Activated naive CD4-positive, alpha-beta T cell treated with anti-CD3 and anti-CD28 coated beads, Interleukin-2, amount 50 U/mL, for 72 hours (primary cell): ENCODE measurements around the gene SLC36A3. TPM values are rescaled to one million over a fixed set of nuclear protein-coding genes. Genes with fewer than 3 reads are reported as not detected.
"Not testable (repeated sequence)": the region's sequence is repeated elsewhere in the genome, so short reads cannot be mapped to it uniquely, and the experiment has no call there.

Source experiments
- ATAC-seq, 2 donors: fragments of 150-1000 bp; cut with Tn5 transposase; 2 replicates each; pipeline ENCODE4 v1.10.0; 2021; ENCODE audit warnings: mild to moderate bottlenecking in 2 of 2, moderate library complexity in 2 of 2
- DNase-seq, 2 donors: peaks; one replicate each; pipeline ENCODE4 v3.0.0; 2021 to 2022; ENCODE audit warnings: low spot score in 2 of 2
- H3K27ac Mint-ChIP-seq, 2 donors: one replicate each; pipeline ENCODE4 v1.8.0; 2022; ENCODE audit warnings: mild to moderate bottlenecking in 2 of 2, mixed read lengths in 2 of 2
- H3K36me3 Mint-ChIP-seq, 2 donors: one replicate each; pipeline ENCODE4 v1.8.0; 2022; ENCODE audit warnings: mixed read lengths in 2 of 2
- H3K9me3 Mint-ChIP-seq, 2 donors: one replicate each; pipeline ENCODE4 v1.8.0; 2022; ENCODE audit warnings: mixed read lengths in 2 of 2
- total RNA-seq, 2 donors: library from RNA; stranded (reverse); gene quantifications; one replicate each; pipeline ENCODE4 v1.2.3, GENCODE V29; 2022

The SLC36A3 gene
- total RNA-seq, 2 donors from 2014 or later = not detected

GRCh38 chr5:151254556-151254955 is 49.0 kb downstream of the SLC36A3 start:
- no peak for ATAC-seq
- no peak for DNase-seq
- H3K36me3 Mint-ChIP-seq = peaks cover 0 to 15% of the 10 kb centered on the region in 2 donors
- peaks cover 0 to 5% of the 10 kb centered on the region in 2 donors for H3K9me3 Mint-ChIP-seq
- H3K27ac Mint-ChIP-seq = no peak overlapping the region

GRCh38 chr5:151253605-151253950 is 50.0 kb downstream of the SLC36A3 start:
- peaks cover 0 to 15% of the 10 kb centered on the region in 2 donors for H3K36me3 Mint-ChIP-seq
- peaks cover 0 to 5% of the 10 kb centered on the region in 2 donors for H3K9me3 Mint-ChIP-seq
- H3K27ac Mint-ChIP-seq = peak overlapping the region; percentile 52 to 83
- ATAC-seq (no peak), DNase-seq (no peak)

- H3K36me3 Mint-ChIP-seq = peaks cover 0 to 15% of the 10 kb centered on the region in 2 donors
- peaks cover 0 to 5% of the 10 kb centered on the region in 2 donors for H3K9me3 Mint-ChIP-seq
- H3K27ac Mint-ChIP-seq = peak within 1 kb of the TSS; percentile 52 to 88
- peak; percentile 98 to 99 for DNase-seq
- peak; percentile 89 to 93 for ATAC-seq
These were observed 50.6 kb downstream of the SLC36A3 start, which contains the start of gene GM2A for GRCh38 chr5:151252762-151253604. TSS of gene GM2A (plus strand) at chr5:151253185. CDS start at chr5:151253217, 32 bp downstream.

- no peak for DNase-seq
These were observed 51.9 kb downstream of the SLC36A3 start for GRCh38 chr5:151251621-151252020.

GRCh38 chr5:151251001-151251551 is 52.5 kb downstream of the SLC36A3 start:
- Mint-ChIP-seq H3K36me3 (peaks cover 0 to 15% of the 10 kb centered on the region in 2 donors), H3K27ac (peak overlapping the region in 1 of 2 donors; percentile 52), H3K9me3 (peaks cover 0 to 5% of the 10 kb centered on the region in 2 donors)
- DNase-seq (no peak), ATAC-seq (peak in 1 of 2 donors; percentile 17)

More at GRCh38 chr5:151251621-151252020, 51.9 kb downstream of the SLC36A3 start:
- H3K9me3 Mint-ChIP-seq = peaks cover 0 to 5% of the 10 kb centered on the region in 2 donors
- H3K36me3 Mint-ChIP-seq = peaks cover 0 to 15% of the 10 kb centered on the region in 2 donors
- peak overlapping the region in 1 of 2 donors; percentile 52 for H3K27ac Mint-ChIP-seq
- no peak for ATAC-seq

- peaks cover 0 to 15% of the 10 kb centered on the region in 2 donors for H3K36me3 Mint-ChIP-seq
- no peak for ATAC-seq
These were observed 53.1 kb downstream of the SLC36A3 start for GRCh38 chr5:151250346-151251000.

GRCh38 chr5:151249281-151249680 is 54.3 kb downstream of the SLC36A3 start:
- DNase-seq (no peak), ATAC-seq (no peak)
- peaks cover 0 to 15% of the 10 kb centered on the region in 2 donors for H3K36me3 Mint-ChIP-seq
- H3K9me3 Mint-ChIP-seq = peaks cover 0 to 5% of the 10 kb centered on the region in 2 donors
- H3K27ac Mint-ChIP-seq = no peak overlapping the region

More at GRCh38 chr5:151250346-151251000, 53.1 kb downstream of the SLC36A3 start:
- no peak for DNase-seq
- Mint-ChIP-seq H3K27ac (peak overlapping the region; percentile 1 to 52), H3K9me3 (peaks cover 0 to 5% of the 10 kb centered on the region in 2 donors)

GRCh38 chr5:151248651-151249050 is 54.9 kb downstream of the SLC36A3 start:
- peaks cover 0 to 5% of the 10 kb centered on the region in 2 donors for H3K9me3 Mint-ChIP-seq
- H3K36me3 Mint-ChIP-seq = peaks cover 0 to 11% of the 10 kb centered on the region in 2 donors
- ATAC-seq (no peak), DNase-seq (no peak)
- H3K27ac Mint-ChIP-seq = no peak overlapping the region

- Mint-ChIP-seq H3K9me3 (peaks cover 0 to 5% of the 10 kb centered on the region in 2 donors), H3K27ac (no peak overlapping the region), H3K36me3 (peaks cover 0 to 7% of the 10 kb centered on the region in 2 donors)
- ATAC-seq (peak in 1 of 2 donors; percentile 19), DNase-seq (no peak)
These were observed 57.8 kb downstream of the SLC36A3 start for GRCh38 chr5:151245680-151246219.

- Mint-ChIP-seq H3K27ac (peak overlapping the region in 1 of 2 donors; percentile 45), H3K9me3 (no peaks in the 10 kb centered on the region), H3K36me3 (no peaks in the 10 kb centered on the region)
- peak; percentile 8 to 28 for ATAC-seq
- DNase-seq = no peak
These were observed 59.4 kb downstream of the SLC36A3 start for GRCh38 chr5:151244206-151244605.

GRCh38 chr5:151243564-151243963 is 60.0 kb downstream of the SLC36A3 start:
- peak overlapping the region in 1 of 2 donors; percentile 84 for H3K27ac Mint-ChIP-seq
- ATAC-seq = peak; percentile 33 to 85
- no peaks in the 10 kb centered on the region for H3K9me3 Mint-ChIP-seq
- H3K36me3 Mint-ChIP-seq = no peaks in the 10 kb centered on the region
- DNase-seq = no peak

GRCh38 chr5:151243127-151243526 is 60.4 kb downstream of the SLC36A3 start:
- no peak for ATAC-seq
- H3K9me3 Mint-ChIP-seq = no peaks in the 10 kb centered on the region
- no peak for DNase-seq
- H3K36me3 Mint-ChIP-seq = no peaks in the 10 kb centered on the region
- H3K27ac Mint-ChIP-seq = no peak overlapping the region

- ATAC-seq (no peak), DNase-seq (no peak)
- Mint-ChIP-seq H3K27ac (no peak overlapping the region), H3K9me3 (no peaks in the 10 kb centered on the region), H3K36me3 (no peaks in the 10 kb centered on the region)
These were observed 62.5 kb downstream of the SLC36A3 start for GRCh38 chr5:151240924-151241635.

- H3K36me3 Mint-ChIP-seq, ATAC-seq, DNase-seq, H3K9me3 Mint-ChIP-seq, H3K27ac Mint-ChIP-seq: not testable (repeated sequence)
These were observed 63.2 kb downstream of the SLC36A3 start for GRCh38 chr5:151240268-151240835.

GRCh38 chr5:151239237-151239861 is 64.2 kb downstream of the SLC36A3 start:
- Mint-ChIP-seq H3K36me3 (no peaks in the 10 kb centered on the region), H3K9me3 (no peaks in the 10 kb centered on the region), H3K27ac (no peak overlapping the region)
- DNase-seq (peak in 1 of 2 donors; percentile 71), ATAC-seq (peak; percentile 57 to 61)
